Measurements from ENCODE around the gene DDX47. TPM values are rescaled to one million over a fixed set of nuclear protein-coding genes. Genes with fewer than 3 reads are reported as not detected.

The DDX47 gene
- total and polyA plus RNA-seq, 2 donors (not counting 1 experiment from before 2014, with no cell fraction given) = 50.1 to 93.7 TPM

DNA sequence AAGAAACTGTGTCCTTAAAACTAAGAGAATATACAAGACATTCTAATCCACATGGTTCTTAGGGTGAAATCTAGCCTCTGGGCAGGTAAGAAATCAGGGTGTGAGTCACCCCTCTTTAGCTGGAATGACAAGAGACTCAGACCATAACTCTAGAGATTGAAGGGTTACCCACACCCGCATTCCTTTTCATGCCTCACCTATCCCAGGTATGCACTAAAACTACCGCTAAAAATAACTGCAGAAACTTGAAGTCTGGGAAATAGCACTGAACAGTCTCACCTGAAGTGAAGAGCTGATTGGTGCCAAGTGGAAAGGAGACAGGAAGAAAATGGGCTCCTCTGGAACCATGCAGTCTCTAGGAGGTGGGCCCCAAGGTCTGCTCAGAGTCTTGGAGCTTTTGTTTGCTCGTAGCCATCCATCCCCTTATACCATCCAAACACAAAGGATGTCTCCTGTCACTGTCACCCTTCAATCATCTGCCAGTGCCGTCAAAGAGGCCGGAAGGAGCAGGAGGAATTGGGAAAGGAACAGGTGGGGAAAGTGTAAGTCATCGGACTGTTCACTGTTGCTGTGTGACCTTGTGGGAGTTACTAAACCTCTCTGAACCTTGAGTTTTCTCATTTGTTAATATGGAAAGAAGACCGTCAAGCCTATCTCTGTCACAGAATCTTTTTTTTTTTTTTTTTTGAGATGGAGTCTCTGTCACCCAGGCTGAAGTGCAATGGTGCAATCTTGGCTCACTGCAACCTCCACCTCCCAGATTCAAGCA is 22.4 kb downstream of the DDX47 start:
- no peaks in the 10 kb centered on the region for H3K27me3 Mint-ChIP-seq
- H3K9ac ChIP-seq (ENCODE audit: low read length) = no peak overlapping the region
- WGBS (ENCODE audit: insufficient coverage) = 100% methylated on average over 2 of the region's 7 CpGs
- H3K4me3 ChIP-seq (ENCODE audit: control extremely low read depth in 1 of 5, extremely low read depth in 1 of 5, insufficient read depth in 1 of 5, low read depth in 2 of 5, low read length in 4 of 5) = no peak overlapping the region
- ATAC-seq (ENCODE audit: low read depth) (no peak), DNase-seq (no peak)
- no peak overlapping the region for H3K4me2 ChIP-seq (replicated peaks; ENCODE audit: low read depth, low read length, poor library complexity, severe bottlenecking)
- H3K9me3 Mint-ChIP-seq (ENCODE audit: insufficient read depth) = no peaks in the 10 kb centered on the region
- no peaks in the 10 kb centered on the region for H3K27me3 ChIP-seq (replicated peaks in 1 of 4; ENCODE audit: control extremely low read depth in 1 of 4, control insufficient read depth in 3 of 4, insufficient read depth in 4 of 4, low read length in 3 of 4)
- H4K20me1 ChIP-seq (ENCODE audit: control insufficient read depth, insufficient read depth, low read length, poor library complexity, severe bottlenecking) = no peaks in the 10 kb centered on the region
- H2AFZ ChIP-seq (ENCODE audit: insufficient read depth, low read depth, low read length, poor library complexity, severe bottlenecking) = no peak overlapping the region
- ChIA-PET POLR2A (no interaction called here), CTCF (interaction anchor here (1.1 to 1.5 kb wide), 2 partner anchors 18 to 42 kb away, joined by 3 to 4 read pairs; no protein-coding TSS in a partner anchor)
- peaks cover 5% of the 10 kb centered on the region for H3K4me1 Mint-ChIP-seq
- H3K79me2 ChIP-seq (ENCODE audit: control insufficient read depth, insufficient read depth, low read length) = no peaks in the 10 kb centered on the region
- H3K4me3 Mint-ChIP-seq = no peak overlapping the region
- H3K4me1 ChIP-seq (ENCODE audit: control insufficient read depth in 2 of 2, insufficient read depth in 2 of 2, low read length in 2 of 2) = peaks cover 0 to 4% of the 10 kb centered on the region in 2 donors
- intact Hi-C loops (cut with micrococcal nuclease) = no loop called here
- H3K27ac Mint-ChIP-seq = no peak overlapping the region
- peaks cover 6 to 27% of the 10 kb centered on the region in 2 experiments for H3K36me3 ChIP-seq (replicated peaks in 1 of 2; ENCODE audit: control extremely low read depth in 1 of 2, control insufficient read depth in 1 of 2, extremely low read depth in 1 of 2, insufficient read depth in 2 of 2, low read length in 1 of 2)
- no peak for TF ChIP-seq EZH2 (IDR thresholded peaks at IDR 0.05; ENCODE audit: borderline replicate concordance, insufficient read depth, low read depth, low read length, poor library complexity, severe bottlenecking)
- no peak for TF ChIP-seq CTCF (IDR thresholded peaks at IDR 0.05)
- peaks cover 0 to 3% (median 0%) of the 10 kb centered on the region in 3 donors for H3K9me3 ChIP-seq (ENCODE audit: control extremely low read depth in 1 of 3, control insufficient read depth in 2 of 3, insufficient read depth in 1 of 3, low read length in 2 of 3)
- no peak overlapping the region for H3K27ac ChIP-seq (ENCODE audit: low read length in 2 of 2)

DNA sequence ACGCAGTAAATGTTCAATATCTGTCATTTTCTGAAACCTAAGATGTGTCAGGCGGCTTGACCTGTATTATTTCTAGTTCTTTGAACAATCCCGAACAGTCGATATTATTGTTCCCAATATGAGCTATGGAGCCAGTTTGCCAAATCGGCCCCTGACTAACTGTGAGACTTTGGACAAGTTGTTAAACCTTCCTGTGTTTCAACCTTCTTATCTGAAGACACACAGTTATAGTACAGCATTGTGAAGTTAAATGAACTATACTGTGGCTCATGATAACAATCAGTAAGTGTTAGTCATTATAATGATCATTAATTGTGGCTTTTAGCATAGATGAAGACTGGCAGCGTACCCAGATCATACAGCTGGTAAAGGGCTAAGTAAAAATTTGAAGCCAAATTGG is 23.4 kb downstream of the DDX47 start:
- Histone ChIP-seq H4K20me1 (ENCODE audit: control insufficient read depth, insufficient read depth, low read length, poor library complexity, severe bottlenecking) (no peaks in the 10 kb centered on the region), H3K4me2 (replicated peaks; ENCODE audit: low read depth, low read length, poor library complexity, severe bottlenecking) (no peak overlapping the region), H3K27ac (ENCODE audit: low read length in 2 of 2) (no peak overlapping the region), H2AFZ (ENCODE audit: insufficient read depth, low read depth, low read length, poor library complexity, severe bottlenecking) (no peak overlapping the region), H3K79me2 (ENCODE audit: control insufficient read depth, insufficient read depth, low read length) (no peaks in the 10 kb centered on the region), H3K9ac (ENCODE audit: low read length) (no peak overlapping the region), H3K36me3 (replicated peaks in 1 of 2; ENCODE audit: control extremely low read depth in 1 of 2, control insufficient read depth in 1 of 2, extremely low read depth in 1 of 2, insufficient read depth in 2 of 2, low read length in 1 of 2) (peaks cover 6 to 23% of the 10 kb centered on the region in 2 experiments), H3K4me1 (ENCODE audit: control insufficient read depth in 2 of 2, insufficient read depth in 2 of 2, low read length in 2 of 2) (peaks cover 0 to 4% of the 10 kb centered on the region in 2 donors), H3K27me3 (replicated peaks in 1 of 4; ENCODE audit: control extremely low read depth in 1 of 4, control insufficient read depth in 3 of 4, insufficient read depth in 4 of 4, low read length in 3 of 4) (no peaks in the 10 kb centered on the region), H3K4me3 (ENCODE audit: control extremely low read depth in 1 of 5, extremely low read depth in 1 of 5, insufficient read depth in 1 of 5, low read depth in 2 of 5, low read length in 4 of 5) (no peak overlapping the region), H3K9me3 (ENCODE audit: control extremely low read depth in 1 of 3, control insufficient read depth in 2 of 3, insufficient read depth in 1 of 3, low read length in 2 of 3) (peaks cover 0 to 3% (median 0%) of the 10 kb centered on the region in 3 donors)
- no peak for TF ChIP-seq EZH2 (IDR thresholded peaks at IDR 0.05; ENCODE audit: borderline replicate concordance, insufficient read depth, low read depth, low read length, poor library complexity, severe bottlenecking)
- no peak for TF ChIP-seq CTCF (IDR thresholded peaks at IDR 0.05)
- no peaks in the 10 kb centered on the region for H3K9me3 Mint-ChIP-seq (ENCODE audit: insufficient read depth)
- no peak overlapping the region for H3K4me3 Mint-ChIP-seq
- ChIA-PET CTCF (interaction anchor here (0.6 to 2.7 kb wide), 13 partner anchors 9 to 485 kb away, joined by 3 to 28 read pairs (median 4); partner anchors contain the start of gene DDX47), POLR2A (interaction anchor here (1.4 kb wide), 1 partner anchor 50 kb away, joined by 9 read pairs; no protein-coding TSS in a partner anchor)
- intact Hi-C loops (cut with micrococcal nuclease) = no loop called here
- DNase-seq (no peak), ATAC-seq (ENCODE audit: low read depth) (no peak)
- H3K27ac Mint-ChIP-seq = no peak overlapping the region
- WGBS (ENCODE audit: insufficient coverage) = 100% methylated on average over 4 of the region's 6 CpGs
- no peaks in the 10 kb centered on the region for H3K27me3 Mint-ChIP-seq
- H3K4me1 Mint-ChIP-seq = peaks cover 5% of the 10 kb centered on the region

All from B cell (primary cell).